GM23248 (cell line): ENCODE results near the gene PTPRT.

Source experiments
- EZH2 ChIP-seq: fragments of 200-600 bp; sonication (generic); IDR thresholded peaks from 2 replicates; pipeline ENCODE4 v1.6.1; 2018; ENCODE audit warnings: antibody characterized with exemption, mild to moderate bottlenecking; ENCODE audit not compliant: insufficient read depth, poor library complexity, severe bottlenecking
- EZH2phosphoT487 ChIP-seq: fragments of 200-600 bp; sonication (generic); IDR thresholded peaks from 2 replicates; pipeline ENCODE4 v1.6.1; 2018; ENCODE audit warnings: antibody characterized with exemption, moderate library complexity, mild to moderate bottlenecking, low read depth; ENCODE audit not compliant: insufficient read depth

DNA sequence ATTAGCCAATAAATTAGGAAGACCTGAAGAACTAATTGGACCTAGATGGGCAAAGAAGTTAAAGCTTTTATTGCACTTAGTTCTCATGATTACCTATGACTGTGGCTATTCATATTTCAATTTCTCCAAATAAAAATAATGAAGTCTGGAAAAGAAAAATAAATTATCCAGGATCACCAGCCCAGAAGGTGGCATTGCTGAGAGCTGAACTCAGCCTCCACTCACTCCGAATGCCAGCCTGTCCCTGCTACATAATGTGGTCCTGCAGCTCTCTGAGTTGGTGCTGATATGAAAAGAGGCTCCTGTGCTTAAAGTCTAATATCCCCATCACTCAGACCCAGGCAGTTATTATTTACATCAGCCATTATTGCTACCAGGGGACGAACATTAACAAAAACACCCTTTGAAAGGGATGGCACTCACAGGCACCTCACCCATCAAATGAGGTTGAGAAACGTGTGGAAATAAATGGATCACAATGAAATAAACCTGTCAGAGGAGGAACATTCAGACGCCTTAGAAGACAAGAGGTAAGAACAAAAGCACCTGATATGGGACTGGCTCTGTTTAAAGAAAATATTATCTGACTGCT lies 921.8 kb downstream of the PTPRT start:
- TF ChIP-seq EZH2 (no peak), EZH2phosphoT487 (no peak)
